GM21825 (cell line): ENCODE measurements around the gene MDH2.
"Not testable (repeated sequence)": the region's sequence is repeated elsewhere in the genome, so short reads cannot be mapped to it uniquely, and the experiment has no call there.

Experiments used
- ATAC-seq: cut with Tn5 transposase; IDR thresholded peaks from one replicate; pipeline ENCODE4 v1.9.1; 2021; ENCODE audit warnings: mild to moderate bottlenecking, moderate library complexity; ENCODE audit not compliant: unreplicated experiment

Gene MDH2

DNA sequence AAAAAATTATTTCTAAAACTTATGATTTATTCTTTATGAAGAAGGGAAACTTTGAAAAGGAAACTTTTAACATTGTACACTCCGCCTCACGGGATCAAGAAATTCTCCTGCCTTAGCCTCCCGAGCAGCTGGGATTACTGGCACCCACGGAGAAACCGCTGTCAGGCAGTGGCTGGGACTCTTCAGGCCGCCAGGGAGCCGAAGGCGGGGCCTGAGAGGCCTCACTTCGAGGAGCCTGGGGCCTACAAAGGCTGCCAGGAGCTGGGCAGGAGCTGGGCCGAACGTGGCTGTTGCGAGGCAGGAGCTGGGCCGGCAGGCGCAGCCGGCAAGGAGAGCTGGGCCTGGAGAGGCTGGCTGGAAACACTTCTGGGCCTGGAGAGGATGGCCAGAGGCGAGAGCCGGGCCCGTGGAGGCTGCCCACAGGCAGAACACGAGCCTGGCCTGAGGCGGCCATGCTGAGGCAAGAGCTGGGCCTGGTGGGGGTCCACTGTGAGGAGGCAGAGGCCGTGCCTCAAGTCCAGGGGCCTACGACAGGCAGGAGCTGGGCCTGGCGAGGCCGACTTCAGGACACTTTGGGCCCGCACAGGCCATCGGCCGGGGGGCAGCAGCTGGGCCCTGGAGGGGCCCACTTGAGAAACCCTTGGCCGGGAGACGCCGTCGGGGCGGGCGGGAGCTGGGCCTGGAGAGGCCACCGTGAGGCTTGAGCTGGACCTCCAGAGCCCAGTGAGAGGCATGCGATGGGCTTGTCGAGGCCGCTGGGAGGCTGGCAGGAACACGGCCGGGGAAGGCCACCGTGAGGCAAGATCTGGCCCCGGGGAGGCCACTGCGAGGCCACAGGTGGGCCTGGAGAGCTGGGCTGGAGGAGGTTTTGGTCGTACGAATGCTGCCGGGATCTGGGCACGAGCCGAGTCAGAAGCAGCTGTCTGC is 23.7 kb downstream of the MDH2 start:
- no peak for ATAC-seq

- ATAC-seq: no peak
Observed at GRCh38 chr7:76072243-76073148, 24.6 kb downstream of the MDH2 start.

- no peak for ATAC-seq
Observed at GRCh38 chr7:76073335-76073990, 25.6 kb downstream of the MDH2 start.

- ATAC-seq: no peak
Observed at GRCh38 chr7:76074306-76074971, 26.5 kb downstream of the MDH2 start.

DNA sequence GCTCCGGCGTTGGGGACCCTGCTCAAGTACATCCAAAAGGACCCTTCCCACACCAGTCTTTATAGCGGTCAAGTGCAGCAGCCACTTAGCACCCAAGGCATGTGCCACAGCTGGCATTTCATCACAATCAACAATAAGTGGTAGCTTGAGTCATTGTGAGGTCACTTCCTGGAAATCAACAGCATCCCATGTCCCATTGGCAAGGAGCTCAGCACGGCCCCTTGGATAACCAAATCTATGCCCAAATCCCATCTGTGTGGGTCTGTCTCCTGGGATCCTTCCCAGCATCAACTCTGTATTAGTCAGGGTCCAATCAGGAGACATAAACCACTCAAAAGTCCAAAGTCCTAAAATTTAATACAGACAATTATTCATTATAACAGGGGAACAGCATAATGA is 27.1 kb downstream of the MDH2 start:
- no peak for ATAC-seq

DNA sequence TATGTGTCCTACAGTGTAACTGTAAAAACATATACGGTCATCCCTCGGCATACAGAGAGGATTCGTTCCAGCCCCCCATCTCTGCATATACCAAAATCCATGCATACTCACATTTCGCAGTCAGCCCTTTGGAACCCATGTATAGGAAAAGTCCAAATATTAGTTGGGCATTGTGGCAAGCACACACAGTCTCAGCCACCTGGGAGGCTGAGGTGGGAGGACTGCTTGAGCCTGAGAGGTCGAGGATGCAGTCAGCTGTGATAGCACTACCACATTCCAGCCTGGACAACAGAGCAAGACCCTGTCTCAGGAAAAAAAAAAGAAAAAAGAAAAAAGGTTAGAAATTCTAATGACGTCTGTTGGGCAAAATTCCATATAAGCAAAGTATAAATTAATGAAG is 29.1 kb downstream of the MDH2 start:
- no peak for ATAC-seq

DNA sequence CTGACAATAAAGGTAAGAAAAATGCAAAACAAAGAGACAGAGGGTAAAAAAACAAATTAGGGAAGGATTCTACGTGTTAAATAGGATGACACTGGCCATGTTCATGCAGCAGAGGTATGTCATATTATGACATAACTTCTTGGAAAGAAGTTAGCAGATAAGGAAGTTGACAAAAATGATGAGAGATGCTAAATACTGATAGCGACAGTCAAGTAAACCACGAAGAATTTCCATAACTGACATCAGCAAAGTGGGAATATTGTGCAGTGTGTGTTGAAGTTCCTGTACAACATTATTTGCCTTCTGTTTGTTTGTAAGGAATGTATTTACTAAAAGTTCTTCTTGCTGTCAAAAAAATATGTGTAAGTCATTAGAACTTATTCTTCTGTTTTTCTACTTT is 29.5 kb downstream of the MDH2 start:
- no peak for ATAC-seq

GRCh38 chr7:76080204-76080603 is 32.3 kb downstream of the MDH2 start:
- no peak for ATAC-seq

DNA sequence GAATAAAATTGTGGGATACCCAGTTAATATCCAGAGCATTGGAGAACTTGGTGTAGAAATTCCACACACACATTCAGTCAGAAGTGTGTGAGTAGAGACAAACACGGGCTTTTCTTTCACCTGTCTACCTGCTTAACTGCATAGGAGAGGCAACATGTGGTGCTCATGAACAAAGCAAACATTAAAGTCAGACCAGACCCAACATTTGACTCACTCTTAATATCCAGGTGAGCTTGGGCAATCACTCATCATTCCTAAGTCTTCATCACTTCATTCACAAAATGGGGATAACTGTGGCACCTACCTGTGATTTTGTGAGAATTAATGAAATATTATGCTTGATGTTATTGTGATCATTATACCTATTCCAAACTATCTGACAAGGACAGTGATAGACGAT is 36.2 kb downstream of the MDH2 start:
- not testable (repeated sequence) for ATAC-seq

DNA sequence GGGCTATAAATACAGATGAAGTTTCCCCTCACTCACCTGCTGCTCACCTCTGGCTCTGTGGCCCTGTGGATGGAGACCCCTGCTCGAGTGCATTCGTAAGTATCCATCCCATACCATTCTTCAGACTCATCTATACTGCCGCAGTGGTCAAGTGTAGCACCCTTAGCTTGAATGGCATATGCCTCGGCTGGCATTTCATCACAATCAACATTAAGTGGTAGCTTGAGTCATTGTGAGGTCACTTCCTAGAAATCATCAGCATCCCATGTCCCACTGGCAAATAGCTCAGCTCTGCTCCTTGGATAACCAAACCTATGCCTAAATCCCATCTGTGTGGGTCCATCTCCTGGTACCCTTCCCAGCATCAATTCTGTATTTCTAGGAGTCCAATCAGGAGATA is 38.2 kb downstream of the MDH2 start:
- ATAC-seq: no peak

- ATAC-seq: not testable (repeated sequence)
Observed at GRCh38 chr7:76087362-76087791, 39.5 kb downstream of the MDH2 start.

- no peak for ATAC-seq
Observed at GRCh38 chr7:76089865-76090475, 42.1 kb downstream of the MDH2 start.

DNA sequence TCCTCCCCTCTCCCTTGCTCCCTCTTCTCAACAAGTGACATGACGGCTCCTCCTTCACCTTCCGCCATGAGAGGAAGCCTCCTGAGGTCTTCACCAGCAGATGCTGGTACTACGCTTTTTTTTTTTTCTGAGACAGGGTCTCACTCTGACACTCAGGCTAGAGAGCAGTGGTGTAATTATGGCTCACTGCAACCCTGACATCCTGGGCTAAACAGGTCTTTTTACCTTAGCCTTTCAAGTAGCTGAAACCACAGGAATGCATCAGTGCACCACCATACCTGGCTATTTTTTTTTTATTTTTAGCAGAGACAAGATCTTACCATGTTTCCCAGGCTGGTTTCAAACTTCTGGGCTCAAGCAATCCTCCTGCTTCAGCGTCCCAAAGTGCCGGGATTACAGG is 43.6 kb downstream of the MDH2 start:
- no peak for ATAC-seq

GRCh38 chr7:76093531-76093930 is 45.6 kb downstream of the MDH2 start:
- ATAC-seq: not testable (repeated sequence)

DNA sequence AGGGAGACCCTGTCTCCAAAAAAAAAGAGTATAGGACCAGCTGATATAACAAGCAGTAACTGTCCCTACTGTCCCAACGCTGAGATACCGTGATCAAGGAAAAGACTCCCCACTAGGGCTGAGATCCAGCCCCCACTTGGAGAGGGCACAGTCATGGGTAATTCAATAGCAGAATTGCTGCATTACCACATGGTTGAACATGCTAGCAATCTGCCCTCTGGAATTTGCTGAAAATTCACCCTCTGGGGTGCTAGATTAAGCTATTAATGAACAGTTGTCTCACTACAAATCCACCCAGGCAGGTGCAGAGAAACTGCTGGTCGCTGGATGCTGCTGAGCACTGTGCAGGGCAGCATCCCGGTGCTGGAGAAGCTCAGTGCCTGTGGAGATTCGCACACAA is 46.4 kb downstream of the MDH2 start:
- ATAC-seq: not testable (repeated sequence)

GRCh38 chr7:76095908-76096307 is 48.0 kb downstream of the MDH2 start:
- ATAC-seq: no peak

DNA sequence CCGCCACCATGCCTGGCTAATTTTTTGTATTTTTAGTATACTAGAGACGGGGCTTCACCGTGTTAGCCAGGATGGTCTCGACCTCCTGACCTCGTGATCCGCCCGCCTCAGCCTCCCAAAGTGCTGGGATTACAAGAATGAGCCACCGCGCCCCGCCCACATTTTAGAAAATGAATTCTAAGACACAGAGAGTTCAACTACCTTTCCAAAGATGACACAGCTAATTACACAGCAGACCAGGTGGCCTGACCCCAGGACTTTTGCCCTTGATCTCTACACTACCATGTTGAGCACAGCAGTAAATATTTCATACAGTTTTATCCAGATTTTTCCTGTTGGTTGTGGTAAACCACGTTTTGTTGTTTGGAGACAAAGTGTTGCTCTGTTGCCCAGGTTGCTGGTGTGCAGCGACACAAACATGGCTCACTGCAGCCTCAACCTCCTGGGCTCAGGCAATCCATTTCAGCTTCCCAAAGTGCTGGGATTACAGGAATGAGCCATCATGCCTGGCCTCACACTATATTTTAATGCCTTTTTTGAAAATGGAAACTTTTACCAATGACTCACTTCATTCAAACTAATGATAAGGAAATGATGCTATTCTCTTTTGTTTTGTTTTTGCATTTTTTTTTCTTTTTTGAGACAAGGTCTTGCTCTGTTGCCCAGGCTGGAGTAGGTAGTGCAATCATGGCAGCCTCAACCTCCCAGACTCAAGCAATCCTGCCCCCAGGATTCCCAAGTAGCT is 54.0 kb downstream of the MDH2 start:
- ATAC-seq: not testable (repeated sequence)

GRCh38 chr7:76103788-76104187 is 55.9 kb downstream of the MDH2 start:
- ATAC-seq: not testable (repeated sequence)

DNA sequence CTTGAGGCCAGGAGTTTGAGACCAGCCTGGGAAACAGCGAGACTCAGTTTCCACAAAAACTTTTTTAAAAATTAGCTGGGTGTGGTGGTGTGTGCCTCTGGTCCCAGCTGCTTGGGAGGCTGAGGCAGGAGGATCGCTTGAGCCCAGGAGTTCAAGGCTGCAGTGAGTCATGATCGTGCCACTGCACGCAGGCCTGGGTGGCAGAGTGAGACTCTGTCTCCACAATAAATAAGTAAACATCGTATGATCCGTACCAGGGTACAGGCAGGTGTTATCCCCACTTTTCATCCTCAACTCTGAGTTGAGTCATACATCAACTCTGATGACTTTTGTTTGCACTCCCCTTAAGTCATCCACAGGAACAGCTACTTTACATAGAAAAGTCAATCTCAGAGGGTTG is 58.2 kb downstream of the MDH2 start:
- ATAC-seq: not testable (repeated sequence)
